HEK293 (cell line): ENCODE results near the gene DNAH3.

Experiments
- PRDM10 ChIP-seq: fragments of 450-650 bp; formaldehyde crosslinking; IDR thresholded peaks from 2 replicates; pipeline ENCODE4 v1.5.1; 2016; ENCODE audit warnings: missing biosample characterization, missing genetic modification characterization
- ZNF133 ChIP-seq: fragments of 450-650 bp; formaldehyde crosslinking; IDR thresholded peaks from 2 replicates; pipeline ENCODE4 v1.5.1; 2016; ENCODE audit warnings: missing biosample characterization, missing genetic modification characterization
- ZNF214 ChIP-seq: fragments of 450-650 bp; formaldehyde crosslinking; IDR thresholded peaks from 2 replicates; pipeline ENCODE4 v1.5.1; 2017; ENCODE audit warnings: missing biosample characterization, mild to moderate bottlenecking, missing genetic modification characterization, borderline replicate concordance
- ZNF510 ChIP-seq: fragments of 450-650 bp; formaldehyde crosslinking; IDR thresholded peaks from 2 replicates; pipeline ENCODE4 v1.5.1; 2018; ENCODE audit warnings: mild to moderate bottlenecking, missing genetic modification characterization, missing biosample characterization; ENCODE audit not compliant: insufficient replicate concordance
- ZNF571 ChIP-seq: fragments of 450-650 bp; formaldehyde crosslinking; IDR thresholded peaks from 2 replicates; pipeline ENCODE4 v1.5.0; 2017; ENCODE audit warnings: missing biosample characterization, missing genetic modification characterization
- ZNF785 ChIP-seq: fragments of 450-650 bp; formaldehyde crosslinking; IDR thresholded peaks from 2 replicates; pipeline ENCODE4 v1.5.1; 2016; ENCODE audit warnings: missing biosample characterization, missing genetic modification characterization

DNA sequence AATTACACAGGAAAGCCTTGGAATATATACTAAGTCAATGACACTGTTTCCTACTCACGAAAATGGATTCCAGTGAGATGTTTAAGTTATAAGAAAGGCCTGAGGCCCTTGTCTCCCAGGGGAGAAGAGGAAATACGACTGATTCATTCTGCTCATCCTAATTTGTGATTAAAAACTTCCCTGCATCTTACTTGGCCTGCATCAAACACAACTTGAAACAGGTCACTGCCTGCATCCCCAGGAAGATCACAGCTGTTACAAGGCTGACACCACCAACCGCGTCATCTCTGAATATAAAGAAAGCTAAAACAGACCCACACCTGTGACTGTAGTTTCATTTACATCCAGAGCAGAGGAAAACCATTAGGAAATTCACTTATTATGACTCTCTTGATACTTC is 121.9 kb downstream of the DNAH3 start:
- no peak for TF ChIP-seq ZNF133
- TF ChIP-seq ZNF571 (tag by site-specific recombination): no peak
- TF ChIP-seq ZNF214: no peak
- TF ChIP-seq ZNF785 (tag by site-specific recombination): no peak
- TF ChIP-seq PRDM10 (tag by site-specific recombination): no peak
- TF ChIP-seq ZNF510 (tag by site-specific recombination): no peak
